ENCODE data around the gene CAVIN2. TPM values are rescaled to one million over a fixed set of nuclear protein-coding genes. Genes with fewer than 3 reads are reported as not detected.

Gene CAVIN2
- polyA plus RNA-seq, 2 of the 4 experiments (the other 2 are of a cell fraction) = 9.6 to 20.3 TPM

- POLR2A ChIA-PET = no interaction called here
- no peak for TF ChIP-seq ZSCAN20 (CRISPR knock-in tag; IDR thresholded peaks at IDR 0.05)
- TF ChIP-seq RAD21 (conservative IDR thresholded peaks at IDR 0.05 in 1 of 2, IDR thresholded peaks at IDR 0.05 in 1 of 2) = no peak
- no peak for TF ChIP-seq RCOR1 (IDR thresholded peaks at IDR 0.05; ENCODE audit: low read depth, low read length)
- TF ChIP-seq EP300 (IDR thresholded peaks at IDR 0.05) = no peak
- TF ChIP-seq KDM1A (IDR thresholded peaks at IDR 0.05; ENCODE audit: low read depth) = no peak
- TF ChIP-seq MYC (IDR thresholded peaks at IDR 0.05; ENCODE audit: borderline replicate concordance, low read length) = no peak
- no peak for TF ChIP-seq REST (IDR thresholded peaks at IDR 0.05)
- TF ChIP-seq BHLHE40 (IDR thresholded peaks at IDR 0.05; ENCODE audit: low read depth, low read length) = no peak
- TF ChIP-seq CEBPB (IDR thresholded peaks at IDR 0.05) = no peak
- TF ChIP-seq RARB (CRISPR knock-in tag; IDR thresholded peaks at IDR 0.05) = no peak
- no peak for TF ChIP-seq JUNB (IDR thresholded peaks at IDR 0.05)
- TF ChIP-seq EHF (CRISPR knock-in tag; IDR thresholded peaks at IDR 0.05) = no peak
- no peak for TF ChIP-seq GATA3 (IDR thresholded peaks at IDR 0.05; ENCODE audit: borderline replicate concordance)
- no peak for FAIRE-seq
- Histone ChIP-seq H3K4me3 (no peak overlapping the region), H3K4me2 (no peak overlapping the region), H3K4me1 (peaks cover 23% of the 10 kb centered on the region), H3K9me3 (0 out of 3 replicates have a peak, but pooled peaks cover 2% of the 10 kb centered on the region), H3K27ac (no peak overlapping the region)
- 86% methylated on average over 7 of the region's 7 CpGs for WGBS (ENCODE audit: missing lambda C conversion rate)
- DNase-seq (ENCODE audit: low read depth in 1 of 2, low spot score in 1 of 2) = no peak
- CTCF ChIA-PET = interaction anchor here (1.5 kb wide), 1 partner anchor 306 kb away, joined by 4 read pairs; no protein-coding TSS in a partner anchor
- ATAC-seq = no peak
Measured at GRCh38 chr2:191856111-191856876, 9.4 kb upstream of the CAVIN2 start.

- Histone ChIP-seq H3K27ac (no peak overlapping the region), H3K4me1 (peaks cover 23% of the 10 kb centered on the region), H3K9me3 (0 out of 3 replicates have a peak, but pooled peaks cover 2% of the 10 kb centered on the region), H3K4me3 (no peak overlapping the region), H3K4me2 (no peak overlapping the region)
- ChIA-PET POLR2A (no interaction called here), CTCF (interaction anchor here (1.5 kb wide), 1 partner anchor 307 kb away, joined by 4 read pairs; no protein-coding TSS in a partner anchor)
- ATAC-seq (no peak), FAIRE-seq (no peak), DNase-seq (ENCODE audit: low read depth in 1 of 2, low spot score in 1 of 2) (no peak)
- TF ChIP-seq ELK1 (IDR thresholded peaks at IDR 0.05; ENCODE audit: low read depth, low read length) = no peak
- no peak for TF ChIP-seq KDM1A (IDR thresholded peaks at IDR 0.05; ENCODE audit: low read depth)
- TF ChIP-seq BCL3 (IDR thresholded peaks at IDR 0.05) = no peak
- no peak for TF ChIP-seq EHMT2 (IDR thresholded peaks at IDR 0.05; ENCODE audit: low read depth)
- no peak for TF ChIP-seq HMGXB4 (CRISPR knock-in tag; IDR thresholded peaks at IDR 0.05; ENCODE audit: borderline replicate concordance)
- TF ChIP-seq RAD21 (conservative IDR thresholded peaks at IDR 0.05 in 1 of 2, IDR thresholded peaks at IDR 0.05 in 1 of 2) = no peak
- no peak for TF ChIP-seq USF2 (IDR thresholded peaks at IDR 0.05)
- TF ChIP-seq RFX5 (IDR thresholded peaks at IDR 0.05) = no peak
- TF ChIP-seq TFCP2L1 (CRISPR knock-in tag; IDR thresholded peaks at IDR 0.05) = no peak
- TF ChIP-seq JUNB (IDR thresholded peaks at IDR 0.05) = no peak
- TF ChIP-seq PHF8 (IDR thresholded peaks at IDR 0.05; ENCODE audit: borderline replicate concordance, low read depth) = no peak
- no peak for TF ChIP-seq HDAC2 (IDR thresholded peaks at IDR 0.05)
- TF ChIP-seq SREBF2 (IDR thresholded peaks at IDR 0.05) = no peak
- TF ChIP-seq POLR2AphosphoS2 (conservative IDR thresholded peaks at IDR 0.05; ENCODE audit: low read length) = no peak
- WGBS (ENCODE audit: missing lambda C conversion rate) = 87% methylated on average over 5 of the region's 5 CpGs
Measured at GRCh38 chr2:191855382-191855781, 8.5 kb upstream of the CAVIN2 start.
